ENCODE data around the gene WNT16.
"Not testable (repeated sequence)": the region's sequence is repeated elsewhere in the genome, so short reads cannot be mapped to it uniquely, and the experiment has no call there.

WNT16 gene

GRCh38 chr7:121307021-121307574, 21.7 kb upstream of the WNT16 start:
- DNase-seq = no peak

- DNase-seq = no peak
Observed at GRCh38 chr7:121313220-121313792, 15.5 kb upstream of the WNT16 start.

- no peak for DNase-seq
Observed at GRCh38 chr7:121313793-121314676, 14.8 kb upstream of the WNT16 start.

GRCh38 chr7:121315170-121315569, 13.6 kb upstream of the WNT16 start:
- DNase-seq = not testable (repeated sequence)

GRCh38 chr7:121322460-121322859, 6.3 kb upstream of the WNT16 start:
- no peak for DNase-seq

- DNase-seq = no peak
Observed at GRCh38 chr7:121323515-121324302, 5.1 kb upstream of the WNT16 start.

- no peak for DNase-seq
Observed at GRCh38 chr7:121327671-121328070, 1.1 kb upstream of the WNT16 start.

GRCh38 chr7:121329191-121330052, 622 bp downstream of the WNT16 start:
- peak in 1 of 2 donors; percentile 24 for DNase-seq

GRCh38 chr7:121330053-121330833, 1.4 kb downstream of the WNT16 start:
- DNase-seq = no peak

- DNase-seq = no peak
Observed at GRCh38 chr7:121331048-121331447, 2.2 kb downstream of the WNT16 start.

GRCh38 chr7:121331574-121331973, 2.8 kb downstream of the WNT16 start:
- no peak for DNase-seq

- no peak for DNase-seq
Observed at GRCh38 chr7:121334376-121334775, 5.6 kb downstream of the WNT16 start.

- no peak for DNase-seq
Observed at GRCh38 chr7:121334875-121335648, 6.3 kb downstream of the WNT16 start.

GRCh38 chr7:121336579-121336978, 7.8 kb downstream of the WNT16 start:
- DNase-seq = no peak

- DNase-seq = no peak
Observed at GRCh38 chr7:121337398-121337797, 8.6 kb downstream of the WNT16 start.

GRCh38 chr7:121339082-121339481, 10.3 kb downstream of the WNT16 start:
- no peak for DNase-seq

- no peak for DNase-seq
Observed at GRCh38 chr7:121341933-121342332, 13.1 kb downstream of the WNT16 start.

- no peak for DNase-seq
Observed at GRCh38 chr7:121342631-121343030, 13.8 kb downstream of the WNT16 start.

- no peak for DNase-seq
Observed at GRCh38 chr7:121343302-121343701, 14.5 kb downstream of the WNT16 start.

GRCh38 chr7:121344093-121344492, 15.3 kb downstream of the WNT16 start:
- no peak for DNase-seq

GRCh38 chr7:121344497-121344896, 15.7 kb downstream of the WNT16 start:
- no peak for DNase-seq
